ENCODE results near the gene RAB37. TPM values are rescaled to one million over a fixed set of nuclear protein-coding genes. Genes with fewer than 3 reads are reported as not detected.

The RAB37 gene
- total and polyA plus RNA-seq, 2 donors from 2014 or later, result 1.7 to 5.6 TPM

DNA sequence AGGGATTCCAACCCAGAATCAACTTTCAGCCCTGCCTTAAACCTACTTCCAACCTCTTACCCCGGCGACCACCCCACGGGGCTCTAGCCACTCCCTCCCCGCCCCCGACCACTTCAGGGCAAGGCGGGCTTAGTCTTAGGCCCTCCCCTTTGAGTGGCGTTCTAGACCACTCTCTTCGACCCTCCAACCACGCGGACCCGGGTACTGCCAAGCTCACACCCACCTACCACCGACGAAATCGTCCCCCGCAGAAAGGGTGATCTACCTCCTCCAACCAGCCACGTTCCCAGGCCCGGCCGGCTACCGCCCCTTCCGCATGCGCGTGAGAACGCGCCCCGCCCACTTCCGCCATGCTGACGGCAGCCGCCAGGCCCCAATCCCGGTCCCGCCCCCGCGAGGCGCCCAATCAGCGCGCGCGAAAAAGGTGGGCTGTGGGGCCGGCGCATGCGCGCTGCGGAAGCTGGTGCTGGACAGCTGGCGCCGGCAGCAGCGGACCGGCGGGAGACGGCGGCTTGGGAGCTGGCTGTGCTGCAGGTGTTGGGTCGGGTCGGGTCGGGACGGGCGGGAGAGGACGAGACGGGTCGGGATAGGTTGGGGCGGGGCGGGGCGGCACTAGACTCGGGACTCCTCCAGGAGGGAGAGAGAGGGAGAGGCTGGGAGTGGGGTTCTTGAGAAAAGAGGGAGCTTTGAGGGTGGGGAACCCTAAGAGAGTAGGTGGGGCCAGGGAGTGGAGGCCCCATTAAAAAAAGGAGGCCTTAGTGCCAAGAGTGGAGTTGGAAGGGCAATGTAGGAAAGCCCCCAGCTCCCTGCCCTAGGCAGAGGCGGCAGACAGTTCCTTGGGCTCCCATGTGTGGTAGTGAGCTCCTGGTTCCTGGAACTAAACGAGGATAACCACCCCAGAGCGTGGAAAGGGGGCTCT is 39.2 kb downstream of the RAB37 start, which contains the start of gene NAT9:
Gene NAT9 (minus strand): TSS at position 302 of the 919 bp plus-strand sequence. CDS start 647 bp downstream, outside the sequence.
- peaks cover 0 to 22% (median 12%) of the 10 kb centered on the region in 3 donors for H3K4me1 ChIP-seq (ENCODE audit: control insufficient read depth in 2 of 3, insufficient read depth in 2 of 3, low read depth in 1 of 3, low read length in 3 of 3)
- peak within 1 kb of the TSS; percentile 85 to 94 (median 93) for H3K4me3 ChIP-seq (ENCODE audit: low read length in 3 of 3)
- DNase-seq, result peak; percentile 98 to 99 (median 98)
- H3K36me3 ChIP-seq (ENCODE audit: control insufficient read depth in 2 of 3, insufficient read depth in 3 of 3, low read length in 3 of 3), result peaks cover 0 to 15% (median 11%) of the 10 kb centered on the region in 3 donors
- no peak for FAIRE-seq
- TF ChIP-seq, protein P1, sequence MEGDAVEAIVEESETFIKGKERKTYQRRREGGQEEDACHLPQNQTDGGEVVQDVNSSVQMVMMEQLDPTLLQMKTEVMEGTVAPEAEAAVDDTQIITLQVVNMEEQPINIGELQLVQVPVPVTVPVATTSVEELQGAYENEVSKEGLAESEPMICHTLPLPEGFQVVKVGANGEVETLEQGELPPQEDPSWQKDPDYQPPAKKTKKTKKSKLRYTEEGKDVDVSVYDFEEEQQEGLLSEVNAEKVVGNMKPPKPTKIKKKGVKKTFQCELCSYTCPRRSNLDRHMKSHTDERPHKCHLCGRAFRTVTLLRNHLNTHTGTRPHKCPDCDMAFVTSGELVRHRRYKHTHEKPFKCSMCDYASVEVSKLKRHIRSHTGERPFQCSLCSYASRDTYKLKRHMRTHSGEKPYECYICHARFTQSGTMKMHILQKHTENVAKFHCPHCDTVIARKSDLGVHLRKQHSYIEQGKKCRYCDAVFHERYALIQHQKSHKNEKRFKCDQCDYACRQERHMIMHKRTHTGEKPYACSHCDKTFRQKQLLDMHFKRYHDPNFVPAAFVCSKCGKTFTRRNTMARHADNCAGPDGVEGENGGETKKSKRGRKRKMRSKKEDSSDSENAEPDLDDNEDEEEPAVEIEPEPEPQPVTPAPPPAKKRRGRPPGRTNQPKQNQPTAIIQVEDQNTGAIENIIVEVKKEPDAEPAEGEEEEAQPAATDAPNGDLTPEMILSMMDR (IDR thresholded peaks at IDR 0.05; ENCODE audit: borderline replicate concordance, extremely low read depth, insufficient read depth), result no peak
- peak within 1 kb of the TSS in 1 of 2 donors; percentile 54 for H3K27ac ChIP-seq (ENCODE audit: low read depth in 2 of 2, low read length in 2 of 2)
- peak within 1 kb of the TSS; percentile 66 to 92 (median 74) for H3K9ac ChIP-seq (ENCODE audit: low read length in 3 of 3)
- no peaks in the 10 kb centered on the region for H3K9me3 ChIP-seq (ENCODE audit: control insufficient read depth in 2 of 3, insufficient read depth in 1 of 3, low read length in 3 of 3)
- intact Hi-C loops (cut with DNase I), result no loop called here
- no peaks in the 10 kb centered on the region for H3K27me3 ChIP-seq (ENCODE audit: control insufficient read depth, insufficient read depth, low read length)

DNA sequence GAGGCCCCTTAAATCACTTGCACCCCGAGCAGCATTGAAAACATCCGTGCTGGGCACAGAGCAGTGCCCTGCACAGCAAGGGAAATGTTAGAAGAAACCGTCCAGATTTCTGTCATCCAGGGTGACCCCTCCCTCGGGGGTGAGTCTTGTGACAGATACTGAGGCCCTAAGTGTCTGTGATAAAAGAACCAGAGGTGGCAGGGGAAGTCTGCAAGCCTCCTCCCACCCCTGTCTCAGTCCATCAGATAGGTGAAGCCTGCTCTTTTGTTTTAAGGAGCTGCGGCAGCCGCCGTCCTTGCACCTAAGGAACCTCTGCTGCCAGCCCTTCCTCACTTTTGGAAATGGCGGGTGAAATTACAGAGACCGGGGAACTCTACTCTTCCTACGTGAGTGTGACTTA is 39.9 kb downstream of the RAB37 start:
- no peaks in the 10 kb centered on the region for H3K9me3 ChIP-seq (ENCODE audit: control insufficient read depth in 2 of 3, insufficient read depth in 1 of 3, low read length in 3 of 3)
- FAIRE-seq, result no peak
- no peaks in the 10 kb centered on the region for H3K27me3 ChIP-seq (ENCODE audit: control insufficient read depth, insufficient read depth, low read length)
- peaks cover 0 to 9% (median 9%) of the 10 kb centered on the region in 3 donors for H3K36me3 ChIP-seq (ENCODE audit: control insufficient read depth in 2 of 3, insufficient read depth in 3 of 3, low read length in 3 of 3)
- no peak overlapping the region for H3K27ac ChIP-seq (ENCODE audit: low read depth in 2 of 2, low read length in 2 of 2)
- TF ChIP-seq, protein P1 (IDR thresholded peaks at IDR 0.05; ENCODE audit: borderline replicate concordance, extremely low read depth, insufficient read depth), result no peak
- H3K9ac ChIP-seq (ENCODE audit: low read length in 3 of 3), result peak overlapping the region; percentile 23 to 69 (median 66)
- H3K4me1 ChIP-seq (ENCODE audit: control insufficient read depth in 2 of 3, insufficient read depth in 2 of 3, low read depth in 1 of 3, low read length in 3 of 3), result peaks cover 0 to 18% (median 12%) of the 10 kb centered on the region in 3 donors
- DNase-seq, result no peak
- H3K4me3 ChIP-seq (ENCODE audit: low read length in 3 of 3), result peak overlapping the region; percentile 55 to 93 (median 85)
- intact Hi-C loops (cut with DNase I), result no loop called here

DNA sequence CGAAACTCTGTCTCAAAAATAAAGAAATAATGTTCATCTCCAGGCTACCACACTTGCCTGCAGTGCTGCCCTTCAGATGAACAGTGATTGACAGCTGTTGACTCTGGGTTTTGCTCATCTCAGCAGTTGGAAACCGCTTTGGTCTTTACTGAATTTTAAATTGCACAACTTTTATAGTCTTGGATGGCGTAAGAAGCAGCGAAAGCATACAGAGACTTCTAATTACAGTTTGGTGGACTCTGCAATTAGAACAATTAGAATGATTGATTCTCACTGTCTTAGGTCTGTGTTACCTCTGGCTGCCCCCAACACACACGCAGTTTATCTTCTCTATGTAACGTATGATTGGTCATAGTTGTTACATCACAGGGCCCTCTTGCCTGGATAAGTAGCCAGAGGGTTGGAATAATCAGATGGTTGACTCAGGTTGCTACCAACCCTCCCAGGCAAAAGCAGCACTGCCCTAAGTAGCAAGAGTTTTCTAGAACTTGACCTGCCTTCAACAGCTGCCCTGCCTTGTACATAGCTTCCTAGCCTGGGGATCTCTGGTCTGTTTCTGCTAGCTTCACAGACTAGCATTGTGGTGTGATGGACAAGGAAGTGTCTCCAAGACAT is 41.0 kb downstream of the RAB37 start:
- no peaks in the 10 kb centered on the region for H3K27me3 ChIP-seq (ENCODE audit: control insufficient read depth, insufficient read depth, low read length)
- TF ChIP-seq, protein P1 (IDR thresholded peaks at IDR 0.05; ENCODE audit: borderline replicate concordance, extremely low read depth, insufficient read depth), result no peak
- H3K36me3 ChIP-seq (ENCODE audit: control insufficient read depth in 2 of 3, insufficient read depth in 3 of 3, low read length in 3 of 3), result peaks cover 0 to 4% (median 0%) of the 10 kb centered on the region in 3 donors
- no peak overlapping the region for H3K9ac ChIP-seq (ENCODE audit: low read length in 3 of 3)
- H3K27ac ChIP-seq (ENCODE audit: low read depth in 2 of 2, low read length in 2 of 2), result no peak overlapping the region
- no peaks in the 10 kb centered on the region for H3K9me3 ChIP-seq (ENCODE audit: control insufficient read depth in 2 of 3, insufficient read depth in 1 of 3, low read length in 3 of 3)
- intact Hi-C loops (cut with DNase I), result no loop called here
- FAIRE-seq, result no peak
- peaks cover 0 to 16% (median 12%) of the 10 kb centered on the region in 3 donors for H3K4me1 ChIP-seq (ENCODE audit: control insufficient read depth in 2 of 3, insufficient read depth in 2 of 3, low read depth in 1 of 3, low read length in 3 of 3)
- H3K4me3 ChIP-seq (ENCODE audit: low read length in 3 of 3), result no peak overlapping the region
- DNase-seq, result no peak

Measured in kidney (tissue), 14 donors.